SH-SY5Y (cell line): ENCODE results near the gene LTBP1.

ENCODE experiments used
- GATA2 ChIP-seq: IDR thresholded peaks from 2 replicates; pipeline ENCODE4 v1.6.1; 2011; ENCODE audit warnings: mild to moderate bottlenecking, low read depth, low read length
- GATA3 ChIP-seq: IDR thresholded peaks from 2 replicates; pipeline ENCODE4 v1.6.1; 2011; ENCODE audit warnings: low read depth, mild to moderate bottlenecking, low read length, moderate library complexity

- TF ChIP-seq GATA2 = no peak
- TF ChIP-seq GATA3 = no peak
Measured at GRCh38 chr2:33326100-33326499, 379.3 kb downstream of the LTBP1 start.
